GM12878 (cell line): ENCODE results near the gene BRD1.

Source experiments
- CHD2 ChIP-seq: IDR thresholded peaks from 2 replicates; pipeline ENCODE4 v1.6.1; 2011; ENCODE audit warnings: low read depth, low read length, improper control_type of control experiment, borderline replicate concordance
- CREB1 ChIP-seq: IDR thresholded peaks from 2 replicates; pipeline ENCODE4 v1.6.1; 2012; ENCODE audit warnings: low read depth, mild to moderate bottlenecking, inconsistent platforms
- KDM1A ChIP-seq: fragments of 200-600 bp; sonication (generic); IDR thresholded peaks from 2 replicates; pipeline ENCODE4 v1.6.1; 2016; ENCODE audit warnings: borderline replicate concordance
- TAF1 ChIP-seq: IDR thresholded peaks from 2 replicates; pipeline ENCODE4 v1.6.1; 2011; ENCODE audit warnings: mild to moderate bottlenecking, low read depth, low read length, borderline replicate concordance
- TF ChIP-seq, protein P1 (sequence below), 3 experiments: IDR thresholded peaks in 2 of 3; conservative IDR thresholded peaks in 1 of 3; 2 replicates each; pipeline ENCODE4 v1.5.1; 2011; ENCODE audit warnings: low read depth in 3 of 3, low read length in 3 of 3, mild to moderate bottlenecking in 3 of 3, control low read depth in 2 of 3, moderate library complexity in 2 of 3, inconsistent platforms in 1 of 3, mixed read lengths in 1 of 3; ENCODE audit not compliant: control insufficient read depth in 2 of 3, insufficient read depth in 1 of 3; ENCODE audit errors: extremely low read depth in 1 of 3
- TF ChIP-seq, protein P2 (sequence below): IDR thresholded peaks from 2 replicates; pipeline ENCODE4 v1.6.1; 2012; ENCODE audit warnings: low read depth, low read length, improper control_type of control experiment
- TF ChIP-seq, protein P3 (sequence below): fragments of 450-650 bp; IDR thresholded peaks from 2 replicates; pipeline ENCODE4 v1.6.1; 2017; ENCODE audit warnings: antibody characterized with exemption, mild to moderate bottlenecking, moderate library complexity

DNA sequence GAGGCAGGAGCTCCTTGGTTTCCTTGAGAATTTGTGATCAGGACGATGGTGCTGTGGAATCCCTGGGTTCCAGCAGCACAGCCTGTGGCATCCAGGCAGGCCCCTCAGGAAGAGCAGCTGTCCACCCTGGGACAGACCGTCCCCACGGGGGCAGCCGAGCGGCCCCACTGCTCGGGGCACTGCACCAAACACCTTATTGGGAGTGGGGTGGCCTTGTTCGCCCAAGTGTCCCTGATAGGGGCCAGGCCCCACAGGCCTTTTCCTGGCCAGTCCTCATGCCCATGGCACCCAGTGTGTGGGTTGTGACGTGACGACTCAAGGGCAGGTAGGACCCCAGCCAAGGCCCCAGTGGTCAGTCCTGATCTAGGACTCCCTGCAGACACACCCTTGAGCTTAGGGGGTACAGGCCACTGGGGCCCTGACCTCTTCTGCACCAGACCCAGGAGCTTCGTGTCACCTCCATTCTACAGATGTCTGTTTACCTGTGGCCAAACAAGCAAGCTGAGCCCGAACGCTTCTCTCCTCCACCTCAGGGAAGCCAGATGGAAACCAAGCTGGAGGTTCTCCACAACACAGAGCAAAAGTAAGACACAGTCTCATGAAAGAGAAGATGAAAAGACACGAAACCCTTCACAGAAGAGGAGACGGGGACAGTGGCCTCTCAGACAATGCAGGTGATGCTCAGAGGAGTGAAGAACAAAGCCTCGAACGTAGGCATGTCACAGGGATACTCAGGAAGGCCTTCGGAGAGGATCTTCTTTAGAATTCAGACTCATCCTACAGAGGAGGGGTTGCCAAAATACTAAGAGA lies 1.6 kb upstream of the BRD1 start:
- TF ChIP-seq TAF1 (no peak), KDM1A (no peak), CREB1 (no peak), CHD2 (no peak)
- TF ChIP-seq, protein P1, sequence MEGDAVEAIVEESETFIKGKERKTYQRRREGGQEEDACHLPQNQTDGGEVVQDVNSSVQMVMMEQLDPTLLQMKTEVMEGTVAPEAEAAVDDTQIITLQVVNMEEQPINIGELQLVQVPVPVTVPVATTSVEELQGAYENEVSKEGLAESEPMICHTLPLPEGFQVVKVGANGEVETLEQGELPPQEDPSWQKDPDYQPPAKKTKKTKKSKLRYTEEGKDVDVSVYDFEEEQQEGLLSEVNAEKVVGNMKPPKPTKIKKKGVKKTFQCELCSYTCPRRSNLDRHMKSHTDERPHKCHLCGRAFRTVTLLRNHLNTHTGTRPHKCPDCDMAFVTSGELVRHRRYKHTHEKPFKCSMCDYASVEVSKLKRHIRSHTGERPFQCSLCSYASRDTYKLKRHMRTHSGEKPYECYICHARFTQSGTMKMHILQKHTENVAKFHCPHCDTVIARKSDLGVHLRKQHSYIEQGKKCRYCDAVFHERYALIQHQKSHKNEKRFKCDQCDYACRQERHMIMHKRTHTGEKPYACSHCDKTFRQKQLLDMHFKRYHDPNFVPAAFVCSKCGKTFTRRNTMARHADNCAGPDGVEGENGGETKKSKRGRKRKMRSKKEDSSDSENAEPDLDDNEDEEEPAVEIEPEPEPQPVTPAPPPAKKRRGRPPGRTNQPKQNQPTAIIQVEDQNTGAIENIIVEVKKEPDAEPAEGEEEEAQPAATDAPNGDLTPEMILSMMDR (IDR thresholded peaks at IDR 0.05 in 2 of 3, conservative IDR thresholded peaks at IDR 0.05 in 1 of 3; ENCODE audit: control insufficient read depth in 2 of 3, extremely low read depth in 1 of 3, insufficient read depth in 1 of 3, low read depth in 3 of 3, low read length in 3 of 3): no peak
- TF ChIP-seq, protein P2, sequence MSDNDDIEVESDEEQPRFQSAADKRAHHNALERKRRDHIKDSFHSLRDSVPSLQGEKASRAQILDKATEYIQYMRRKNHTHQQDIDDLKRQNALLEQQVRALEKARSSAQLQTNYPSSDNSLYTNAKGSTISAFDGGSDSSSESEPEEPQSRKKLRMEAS: no peak
- TF ChIP-seq, protein P3, sequence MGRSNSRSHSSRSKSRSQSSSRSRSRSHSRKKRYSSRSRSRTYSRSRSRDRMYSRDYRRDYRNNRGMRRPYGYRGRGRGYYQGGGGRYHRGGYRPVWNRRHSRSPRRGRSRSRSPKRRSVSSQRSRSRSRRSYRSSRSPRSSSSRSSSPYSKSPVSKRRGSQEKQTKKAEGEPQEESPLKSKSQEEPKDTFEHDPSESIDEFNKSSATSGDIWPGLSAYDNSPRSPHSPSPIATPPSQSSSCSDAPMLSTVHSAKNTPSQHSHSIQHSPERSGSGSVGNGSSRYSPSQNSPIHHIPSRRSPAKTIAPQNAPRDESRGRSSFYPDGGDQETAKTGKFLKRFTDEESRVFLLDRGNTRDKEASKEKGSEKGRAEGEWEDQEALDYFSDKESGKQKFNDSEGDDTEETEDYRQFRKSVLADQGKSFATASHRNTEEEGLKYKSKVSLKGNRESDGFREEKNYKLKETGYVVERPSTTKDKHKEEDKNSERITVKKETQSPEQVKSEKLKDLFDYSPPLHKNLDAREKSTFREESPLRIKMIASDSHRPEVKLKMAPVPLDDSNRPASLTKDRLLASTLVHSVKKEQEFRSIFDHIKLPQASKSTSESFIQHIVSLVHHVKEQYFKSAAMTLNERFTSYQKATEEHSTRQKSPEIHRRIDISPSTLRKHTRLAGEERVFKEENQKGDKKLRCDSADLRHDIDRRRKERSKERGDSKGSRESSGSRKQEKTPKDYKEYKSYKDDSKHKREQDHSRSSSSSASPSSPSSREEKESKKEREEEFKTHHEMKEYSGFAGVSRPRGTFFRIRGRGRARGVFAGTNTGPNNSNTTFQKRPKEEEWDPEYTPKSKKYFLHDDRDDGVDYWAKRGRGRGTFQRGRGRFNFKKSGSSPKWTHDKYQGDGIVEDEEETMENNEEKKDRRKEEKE: no peak
